ENCODE data around the gene SETD4.

Gene SETD4

GRCh38 chr21:36099000-36099399, 38.7 kb upstream of the SETD4 start:
- ATAC-seq (ENCODE audit: insufficient read depth, low read depth) (no peak), DNase-seq (no peak)
- Histone ChIP-seq H3K27me3 (ENCODE audit: insufficient read depth, low read length, poor library complexity) (no peaks in the 10 kb centered on the region), H3K27ac (ENCODE audit: low read length) (no peak overlapping the region), H3K4me1 (ENCODE audit: insufficient read depth, low read length) (no peaks in the 10 kb centered on the region), H3K4me2 (ENCODE audit: insufficient read depth, low read length) (no peak overlapping the region), H3K9ac (ENCODE audit: low read depth, low read length) (no peak overlapping the region), H2AFZ (ENCODE audit: low read depth, low read length) (no peak overlapping the region), H3K36me3 (ENCODE audit: insufficient read depth, low read length) (no peaks in the 10 kb centered on the region), H4K20me1 (ENCODE audit: insufficient read depth, low read length) (no peaks in the 10 kb centered on the region), H3K4me3 (ENCODE audit: low read depth in 1 of 2, low read length in 2 of 2) (no peak overlapping the region), H3K79me2 (ENCODE audit: insufficient read depth, low read length) (no peaks in the 10 kb centered on the region), H3K9me3 (ENCODE audit: insufficient read depth, low read length, severe bottlenecking) (peaks cover 2% of the 10 kb centered on the region)
- no peak for TF ChIP-seq EZH2 (IDR thresholded peaks at IDR 0.05; ENCODE audit: borderline replicate concordance, low read depth, low read length, severe bottlenecking)
- TF ChIP-seq CTCF (IDR thresholded peaks at IDR 0.05; ENCODE audit: borderline replicate concordance, extremely low read depth, low read length, poor library complexity, severe bottlenecking), result no peak

- Histone ChIP-seq H4K20me1 (ENCODE audit: insufficient read depth, low read length) (no peaks in the 10 kb centered on the region), H3K27me3 (ENCODE audit: insufficient read depth, low read length, poor library complexity) (no peaks in the 10 kb centered on the region), H3K79me2 (ENCODE audit: insufficient read depth, low read length) (no peaks in the 10 kb centered on the region), H3K27ac (ENCODE audit: low read length) (no peak overlapping the region), H3K9ac (ENCODE audit: low read depth, low read length) (no peak overlapping the region), H3K4me1 (ENCODE audit: insufficient read depth, low read length) (no peaks in the 10 kb centered on the region), H3K4me3 (ENCODE audit: low read depth in 1 of 2, low read length in 2 of 2) (no peak overlapping the region), H2AFZ (ENCODE audit: low read depth, low read length) (no peak overlapping the region), H3K9me3 (ENCODE audit: insufficient read depth, low read length, severe bottlenecking) (peaks cover 10% of the 10 kb centered on the region), H3K36me3 (ENCODE audit: insufficient read depth, low read length) (no peaks in the 10 kb centered on the region), H3K4me2 (ENCODE audit: insufficient read depth, low read length) (no peak overlapping the region)
- DNase-seq (no peak), ATAC-seq (ENCODE audit: insufficient read depth, low read depth) (no peak)
- TF ChIP-seq EZH2 (IDR thresholded peaks at IDR 0.05; ENCODE audit: borderline replicate concordance, low read depth, low read length, severe bottlenecking) (no peak), CTCF (IDR thresholded peaks at IDR 0.05; ENCODE audit: borderline replicate concordance, extremely low read depth, low read length, poor library complexity, severe bottlenecking) (no peak)
These were observed 37.8 kb upstream of the SETD4 start for GRCh38 chr21:36098182-36098532.

GRCh38 chr21:36097427-36098181, 37.3 kb upstream of the SETD4 start:
- no peak overlapping the region for H3K9ac ChIP-seq (ENCODE audit: low read depth, low read length)
- no peak for ATAC-seq (ENCODE audit: insufficient read depth, low read depth)
- H2AFZ ChIP-seq (ENCODE audit: low read depth, low read length), result no peak overlapping the region
- no peak for TF ChIP-seq EZH2 (IDR thresholded peaks at IDR 0.05; ENCODE audit: borderline replicate concordance, low read depth, low read length, severe bottlenecking)
- no peak for TF ChIP-seq CTCF (IDR thresholded peaks at IDR 0.05; ENCODE audit: borderline replicate concordance, extremely low read depth, low read length, poor library complexity, severe bottlenecking)
- no peak overlapping the region for H3K27ac ChIP-seq (ENCODE audit: low read length)
- no peak overlapping the region for H3K4me3 ChIP-seq (ENCODE audit: low read depth in 1 of 2, low read length in 2 of 2)
- H3K27me3 ChIP-seq (ENCODE audit: insufficient read depth, low read length, poor library complexity), result no peaks in the 10 kb centered on the region
- no peaks in the 10 kb centered on the region for H3K79me2 ChIP-seq (ENCODE audit: insufficient read depth, low read length)
- no peak for DNase-seq
- no peaks in the 10 kb centered on the region for H3K4me1 ChIP-seq (ENCODE audit: insufficient read depth, low read length)
- H3K36me3 ChIP-seq (ENCODE audit: insufficient read depth, low read length), result no peaks in the 10 kb centered on the region
- H3K4me2 ChIP-seq (ENCODE audit: insufficient read depth, low read length), result no peak overlapping the region
- H3K9me3 ChIP-seq (ENCODE audit: insufficient read depth, low read length, severe bottlenecking), result peaks cover 16% of the 10 kb centered on the region
- H4K20me1 ChIP-seq (ENCODE audit: insufficient read depth, low read length), result no peaks in the 10 kb centered on the region

Measured in DND-41 (cell line).